NCI-H69 (cell line): ENCODE measurements around the gene PRKG1.

Experiments
- DNase-seq: peaks from one replicate; lab custom pipeline; 2025; lab: John Stamatoyannopoulos, UW

Gene PRKG1

GRCh38 chr10:51804866-51805265 is 730.6 kb downstream of the PRKG1 start:
- DNase-seq = no peak

GRCh38 chr10:51806079-51806835 is 732.0 kb downstream of the PRKG1 start:
- peak; percentile 46 for DNase-seq

- DNase-seq = no peak
Measured at GRCh38 chr10:51808187-51808586, 733.9 kb downstream of the PRKG1 start.

- peak; percentile 49 for DNase-seq
Measured at GRCh38 chr10:51815723-51816122, 741.4 kb downstream of the PRKG1 start.

GRCh38 chr10:51821045-51821444 is 746.8 kb downstream of the PRKG1 start:
- no peak for DNase-seq

GRCh38 chr10:51821745-51822144 is 747.5 kb downstream of the PRKG1 start:
- no peak for DNase-seq

- peak; percentile 5 for DNase-seq
Measured at GRCh38 chr10:51832652-51833383, 758.5 kb downstream of the PRKG1 start.

- DNase-seq = no peak
Measured at GRCh38 chr10:51834548-51834947, 760.3 kb downstream of the PRKG1 start.

- DNase-seq = no peak
Measured at GRCh38 chr10:51838471-51838870, 764.2 kb downstream of the PRKG1 start.

GRCh38 chr10:51843966-51844365 is 769.7 kb downstream of the PRKG1 start:
- DNase-seq = no peak

- no peak for DNase-seq
Measured at GRCh38 chr10:51846856-51847506, 772.7 kb downstream of the PRKG1 start.

- peak; percentile 25 for DNase-seq
Measured at GRCh38 chr10:51852297-51852696, 778.0 kb downstream of the PRKG1 start.

- DNase-seq = peak; percentile 80
Measured at GRCh38 chr10:51857305-51857704, 783.0 kb downstream of the PRKG1 start.

- no peak for DNase-seq
Measured at GRCh38 chr10:51860257-51860656, 786.0 kb downstream of the PRKG1 start.

GRCh38 chr10:51861051-51861450 is 786.8 kb downstream of the PRKG1 start:
- no peak for DNase-seq

- peak; percentile 57 for DNase-seq
Measured at GRCh38 chr10:51861731-51862130, 787.4 kb downstream of the PRKG1 start.

- peak; percentile 77 for DNase-seq
Measured at GRCh38 chr10:51862149-51862548, 787.9 kb downstream of the PRKG1 start.

- DNase-seq = peak; percentile 2
Measured at GRCh38 chr10:51867956-51868355, 793.7 kb downstream of the PRKG1 start.

GRCh38 chr10:51874131-51874530 is 799.8 kb downstream of the PRKG1 start:
- no peak for DNase-seq

- peak; percentile 86 for DNase-seq
Measured at GRCh38 chr10:51875610-51876009, 801.3 kb downstream of the PRKG1 start.

GRCh38 chr10:51876503-51876902 is 802.2 kb downstream of the PRKG1 start:
- peak; percentile 72 for DNase-seq

- peak; percentile 40 for DNase-seq
Measured at GRCh38 chr10:51876979-51877378, 802.7 kb downstream of the PRKG1 start.

- DNase-seq = no peak
Measured at GRCh38 chr10:51877636-51878035, 803.3 kb downstream of the PRKG1 start.
